H9 (cell line): ENCODE results near the gene FLVCR2. TPM values are rescaled to one million over a fixed set of nuclear protein-coding genes. Genes with fewer than 3 reads are reported as not detected.

ENCODE experiments used
- DNase-seq: peaks from one replicate; pipeline ENCODE4 v3.0.0-alpha.2; 2017
- H2AFZ ChIP-seq: one replicate; pipeline ENCODE4 v1.6.1; 2013; ENCODE audit warnings: mild to moderate bottlenecking, low read length, control low read depth, moderate library complexity
- H2AK5ac ChIP-seq: 2 replicates; pipeline ENCODE4 v1.6.1; 2013; ENCODE audit warnings: low read length, control low read depth, mixed read lengths; ENCODE audit not compliant: insufficient read length
- H2BK120ac ChIP-seq: one replicate; pipeline ENCODE4 v1.6.1; 2013; ENCODE audit warnings: low read depth, mild to moderate bottlenecking, low read length, control low read depth, inconsistent platforms; ENCODE audit not compliant: poor library complexity, severe bottlenecking
- H2BK12ac ChIP-seq: 2 replicates; pipeline ENCODE4 v1.6.1; 2013; ENCODE audit warnings: low read length, control low read depth, mixed read lengths, low read depth; ENCODE audit not compliant: insufficient read length
- H2BK15ac ChIP-seq: 2 replicates; pipeline ENCODE4 v1.6.1; 2013; ENCODE audit warnings: low read depth, low read length, control low read depth
- H2BK20ac ChIP-seq: one replicate; pipeline ENCODE4 v1.6.1; 2013; ENCODE audit warnings: low read depth, mild to moderate bottlenecking, low read length, control low read depth, inconsistent platforms; ENCODE audit not compliant: poor library complexity, severe bottlenecking
- H2BK5ac ChIP-seq: 2 replicates; pipeline ENCODE4 v1.6.1; 2013; ENCODE audit warnings: low read length, control low read depth, mixed read lengths; ENCODE audit not compliant: insufficient read length
- H3K14ac ChIP-seq: 2 replicates; pipeline ENCODE4 v1.6.1; 2013; ENCODE audit warnings: low read length, control low read depth; ENCODE audit not compliant: insufficient read depth
- H3K18ac ChIP-seq: 2 replicates; pipeline ENCODE4 v1.6.1; 2013; ENCODE audit warnings: low read depth, mild to moderate bottlenecking, mixed read lengths, low read length, control low read depth; ENCODE audit not compliant: insufficient read length
- H3K23ac ChIP-seq: 2 replicates; pipeline ENCODE4 v1.6.1; 2013; ENCODE audit warnings: low read length, control low read depth, mixed read lengths, low read depth; ENCODE audit not compliant: insufficient read length
- H3K23me2 ChIP-seq: 2 replicates; pipeline ENCODE4 v1.6.1; 2013; ENCODE audit warnings: low read depth, mild to moderate bottlenecking, mixed read lengths, low read length, control low read depth; ENCODE audit not compliant: insufficient read length, poor library complexity, severe bottlenecking
- H3K27ac ChIP-seq: 2 replicates; pipeline ENCODE4 v1.5.1; 2013; ENCODE audit warnings: low read length, control low read depth, mixed read lengths, low read depth; ENCODE audit not compliant: insufficient read length
- H3K27me3 ChIP-seq: 2 replicates; pipeline ENCODE4 v1.6.1; 2013; ENCODE audit warnings: low read length, control low read depth, inconsistent platforms; ENCODE audit not compliant: insufficient read depth
- H3K4ac ChIP-seq: 2 replicates; pipeline ENCODE4 v1.6.1; 2013; ENCODE audit warnings: low read depth, mild to moderate bottlenecking, control low read depth, inconsistent platforms, low read length, moderate library complexity
- H3K4me1 ChIP-seq: 2 replicates; pipeline ENCODE4 v1.6.1; 2013; ENCODE audit warnings: low read length, control low read depth, inconsistent platforms; ENCODE audit not compliant: insufficient read depth
- H3K4me2 ChIP-seq: 2 replicates; pipeline ENCODE4 v1.6.1; 2013; ENCODE audit warnings: low read length, control low read depth, mixed read lengths; ENCODE audit not compliant: insufficient read length, insufficient read depth
- H3K56ac ChIP-seq: 2 replicates; pipeline ENCODE4 v1.6.1; 2013; ENCODE audit warnings: low read depth, mild to moderate bottlenecking, mixed read lengths, low read length, control low read depth; ENCODE audit not compliant: insufficient read length
- H3K79me1 ChIP-seq: 2 replicates; pipeline ENCODE4 v1.6.1; 2013; ENCODE audit warnings: low read depth, mild to moderate bottlenecking, moderate library complexity, low read length, control low read depth, inconsistent platforms; ENCODE audit not compliant: insufficient read depth, poor library complexity, severe bottlenecking
- H3K79me2 ChIP-seq: 2 replicates; pipeline ENCODE4 v1.6.1; 2013; ENCODE audit warnings: low read length, control low read depth, inconsistent platforms; ENCODE audit not compliant: insufficient read depth
- H3K9ac ChIP-seq: 2 replicates; pipeline ENCODE4 v1.6.1; 2013; ENCODE audit warnings: low read length, control low read depth, mixed read lengths; ENCODE audit not compliant: insufficient read length; ENCODE audit errors: extremely low read depth
- H3K9me3 ChIP-seq: one replicate; pipeline ENCODE4 v1.6.1; 2013; ENCODE audit warnings: low read depth, low read length, inconsistent platforms; ENCODE audit not compliant: control insufficient read depth
- H3T11ph ChIP-seq: one replicate; pipeline ENCODE4 v1.6.1; 2013; ENCODE audit warnings: mild to moderate bottlenecking, low read length, control low read depth, inconsistent platforms
- H4K20me1 ChIP-seq: one replicate; pipeline ENCODE4 v1.6.1; 2013; ENCODE audit not compliant: control insufficient read depth, insufficient read length, insufficient read depth
- H4K5ac ChIP-seq: 2 replicates; pipeline ENCODE4 v1.6.1; 2013; ENCODE audit warnings: low read depth, mild to moderate bottlenecking, mixed read lengths, low read length, control low read depth; ENCODE audit not compliant: insufficient read length
- H4K8ac ChIP-seq: replicated peaks from 2 replicates; pipeline ENCODE4 v1.6.1; 2013; ENCODE audit warnings: low read length, control low read depth, mixed read lengths, low read depth; ENCODE audit not compliant: insufficient read length
- H4K91ac ChIP-seq: 2 replicates; pipeline ENCODE4 v1.6.1; 2013; ENCODE audit warnings: low read depth, mild to moderate bottlenecking, moderate library complexity, mixed read lengths, low read length, control low read depth; ENCODE audit not compliant: insufficient read length
- H3K27ac Mint-ChIP-seq, 3 experiments: 2 replicates in 2 of 3; 3 replicates in 1 of 3; pipeline ENCODE4 v1.8.0; 2020 to 2021; ENCODE audit warnings: mixed read lengths in 3 of 3, mild to moderate bottlenecking in 1 of 3, moderate library complexity in 1 of 3
- H3K27me3 Mint-ChIP-seq: 2 replicates; pipeline ENCODE4 v1.8.0; 2021; ENCODE audit warnings: low read depth, mild to moderate bottlenecking, moderate library complexity, mixed read lengths
- H3K36me3 Mint-ChIP-seq, 3 experiments: 2 replicates in 2 of 3; 3 replicates in 1 of 3; pipeline ENCODE4 v1.8.0; 2020 to 2021; ENCODE audit warnings: low read depth in 3 of 3, mixed read lengths in 3 of 3; ENCODE audit not compliant: insufficient read depth in 1 of 3
- H3K4me1 Mint-ChIP-seq, 2 experiments: 2 replicates each; pipeline ENCODE4 v1.8.0; 2020; ENCODE audit warnings: mixed read lengths in 2 of 2
- H3K4me3 Mint-ChIP-seq, 2 experiments: 2 replicates in 1 of 2; 3 replicates in 1 of 2; pipeline ENCODE4 v1.8.0; 2020 to 2021; ENCODE audit warnings: mild to moderate bottlenecking in 2 of 2, mixed read lengths in 2 of 2, moderate library complexity in 1 of 2
- H3K9me3 Mint-ChIP-seq, 2 experiments: 2 replicates in 1 of 2; 3 replicates in 1 of 2; pipeline ENCODE4 v1.8.0; 2020; ENCODE audit warnings: mild to moderate bottlenecking in 2 of 2, mixed read lengths in 2 of 2, moderate library complexity in 1 of 2
- WGBS: extraction: QIAGEN DNeasy Blood & Tissue Kit; methylation state at CpG from one replicate; pipeline ENCODE4 v1.1.7; 2013; ENCODE audit warnings: missing lambda C conversion rate, low lambda C conversion rate, mixed read lengths; ENCODE audit not compliant: insufficient read length; ENCODE audit errors: extremely low coverage; 5-methylcytosine and 5-hydroxymethylcytosine counted together
- total RNA-seq: library from RNA; stranded (reverse); gene quantifications from 2 replicates; pipeline ENCODE4 v1.2.1, GENCODE V29; 2021
- TF ChIP-seq, protein P1 (sequence below): fragments of 200-600 bp; sonication (generic); conservative IDR thresholded peaks from 3 replicates; pipeline ENCODE4 v1.8.0; 2021; ENCODE audit warnings: antibody characterized with exemption, mild to moderate bottlenecking

The FLVCR2 gene
- total RNA-seq, 1 experiment from 2014 or later: 7.1 TPM

DNA sequence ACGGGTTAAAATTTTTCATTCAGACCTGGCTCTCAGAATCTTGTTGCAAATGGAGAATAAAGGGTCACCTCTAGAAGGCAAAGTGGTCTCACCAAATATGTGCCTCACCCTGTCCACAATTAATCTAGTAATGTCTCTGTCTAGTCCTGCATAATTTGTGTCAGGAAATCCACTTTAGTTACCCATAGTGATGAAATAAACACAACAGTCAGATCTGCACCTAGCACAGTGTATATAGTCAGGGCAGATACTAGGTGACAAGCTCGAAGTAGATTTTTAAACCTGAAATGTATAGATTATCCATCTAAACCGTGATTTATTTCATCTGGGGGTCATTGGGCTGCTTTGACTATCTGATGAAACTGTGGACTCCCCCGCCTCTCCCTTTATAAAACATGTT lies 15.9 kb upstream of the FLVCR2 start:
- Histone ChIP-seq H3K56ac (no peak overlapping the region), H3K27ac (no peak overlapping the region), H3K79me1 (no peaks in the 10 kb centered on the region), H4K8ac (no peak overlapping the region), H3K4ac (no peak overlapping the region), H4K5ac (no peak overlapping the region), H3K9ac (no peak overlapping the region), H3K4me2 (no peak overlapping the region), H2BK15ac (no peak overlapping the region), H4K20me1 (no peaks in the 10 kb centered on the region), H3K4me1 (no peaks in the 10 kb centered on the region), H2AK5ac (no peak overlapping the region), H3K18ac (no peak overlapping the region), H3K14ac (no peak overlapping the region), H2BK12ac (no peak overlapping the region), H3K23ac (no peak overlapping the region), H3K23me2 (no peaks in the 10 kb centered on the region), H3K27me3 (no peaks in the 10 kb centered on the region), H2BK20ac (no peak overlapping the region), H2BK5ac (no peak overlapping the region), H3K9me3 (no peaks in the 10 kb centered on the region), H3K79me2 (no peaks in the 10 kb centered on the region), H4K91ac (no peak overlapping the region), H2AFZ (no peak overlapping the region), H2BK120ac (no peak overlapping the region), H3T11ph (no peak overlapping the region)
- peaks cover 15% of the 10 kb centered on the region for H3K27me3 Mint-ChIP-seq
- no peak for DNase-seq
- H3K36me3 Mint-ChIP-seq: peaks cover 0 to 5% (median 0%) of the 10 kb centered on the region in 3 experiments; a peak in 2 of 7 replicates
- H3K27ac Mint-ChIP-seq: no peak overlapping the region; a peak in 2 of 7 replicates
- WGBS: no CpG with 5 or more reads among the region's 4 CpGs
- peaks cover 0 to 6% of the 10 kb centered on the region in 2 experiments; a peak in 2 of 5 replicates for H3K9me3 Mint-ChIP-seq
- TF ChIP-seq, protein P1, sequence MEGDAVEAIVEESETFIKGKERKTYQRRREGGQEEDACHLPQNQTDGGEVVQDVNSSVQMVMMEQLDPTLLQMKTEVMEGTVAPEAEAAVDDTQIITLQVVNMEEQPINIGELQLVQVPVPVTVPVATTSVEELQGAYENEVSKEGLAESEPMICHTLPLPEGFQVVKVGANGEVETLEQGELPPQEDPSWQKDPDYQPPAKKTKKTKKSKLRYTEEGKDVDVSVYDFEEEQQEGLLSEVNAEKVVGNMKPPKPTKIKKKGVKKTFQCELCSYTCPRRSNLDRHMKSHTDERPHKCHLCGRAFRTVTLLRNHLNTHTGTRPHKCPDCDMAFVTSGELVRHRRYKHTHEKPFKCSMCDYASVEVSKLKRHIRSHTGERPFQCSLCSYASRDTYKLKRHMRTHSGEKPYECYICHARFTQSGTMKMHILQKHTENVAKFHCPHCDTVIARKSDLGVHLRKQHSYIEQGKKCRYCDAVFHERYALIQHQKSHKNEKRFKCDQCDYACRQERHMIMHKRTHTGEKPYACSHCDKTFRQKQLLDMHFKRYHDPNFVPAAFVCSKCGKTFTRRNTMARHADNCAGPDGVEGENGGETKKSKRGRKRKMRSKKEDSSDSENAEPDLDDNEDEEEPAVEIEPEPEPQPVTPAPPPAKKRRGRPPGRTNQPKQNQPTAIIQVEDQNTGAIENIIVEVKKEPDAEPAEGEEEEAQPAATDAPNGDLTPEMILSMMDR: no peak
- H3K4me3 Mint-ChIP-seq: no peak overlapping the region
- H3K4me1 Mint-ChIP-seq: peaks cover 6 to 13% of the 10 kb centered on the region in 2 experiments
